SHP77 (cell line): Measurements from ENCODE around the gene KCNIP3.

ENCODE experiments used
- DNase-seq, 2 experiments: peaks; one replicate each; lab custom pipeline; 2025; lab: John Stamatoyannopoulos, UW

KCNIP3 gene

DNA sequence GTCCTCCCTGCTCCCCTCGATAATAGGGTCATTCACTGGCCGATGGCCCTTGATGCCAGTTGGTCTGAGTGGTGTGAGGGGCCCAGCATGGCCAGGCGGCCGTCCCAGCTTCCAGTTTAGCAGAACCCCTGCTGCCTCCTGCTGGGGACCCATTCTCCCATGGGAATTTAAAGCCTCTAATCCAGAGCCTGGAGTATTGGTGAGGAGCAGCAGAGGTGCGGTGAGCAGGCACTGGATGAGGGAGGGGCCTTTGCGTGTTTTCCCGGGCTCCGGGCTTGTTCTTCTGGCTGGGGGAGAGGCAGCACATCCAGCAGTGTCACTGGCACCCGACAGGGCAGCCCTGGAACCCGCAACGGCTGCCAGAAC, 17.4 kb downstream of the KCNIP3 start:
- DNase-seq = no peak

DNA sequence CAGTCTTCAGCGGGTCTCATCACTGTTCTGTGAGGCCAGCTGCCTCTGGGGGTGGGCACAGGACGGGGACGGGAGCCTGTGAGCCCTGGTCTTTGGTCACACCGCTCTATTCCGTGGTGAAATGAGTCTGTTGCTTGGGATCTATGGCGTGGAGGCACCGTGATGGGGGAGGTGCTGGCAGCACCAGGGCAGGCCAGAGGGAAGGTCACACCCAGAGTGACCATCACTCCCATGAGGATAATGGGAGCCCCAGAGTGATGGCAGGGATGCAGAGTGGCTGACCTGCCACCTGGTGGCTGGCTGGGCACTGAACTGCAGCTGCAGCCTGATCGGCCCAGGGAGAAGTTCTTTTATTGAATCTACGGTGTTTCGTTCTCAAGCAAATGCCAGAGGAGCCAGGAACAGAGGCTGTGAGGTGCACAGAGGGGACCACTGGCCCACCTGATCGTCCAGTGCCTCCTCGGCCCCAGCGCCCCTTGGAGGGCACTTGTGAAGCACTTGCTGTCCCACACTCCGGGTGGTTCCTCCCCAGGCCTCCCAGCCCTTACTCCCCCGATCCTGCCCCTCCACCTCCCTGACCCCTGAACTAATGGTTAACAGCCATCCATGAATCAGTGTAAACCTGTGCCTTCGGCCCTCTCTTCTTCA, 17.9 kb downstream of the KCNIP3 start:
- peak; percentile 27 to 57 for DNase-seq

DNA sequence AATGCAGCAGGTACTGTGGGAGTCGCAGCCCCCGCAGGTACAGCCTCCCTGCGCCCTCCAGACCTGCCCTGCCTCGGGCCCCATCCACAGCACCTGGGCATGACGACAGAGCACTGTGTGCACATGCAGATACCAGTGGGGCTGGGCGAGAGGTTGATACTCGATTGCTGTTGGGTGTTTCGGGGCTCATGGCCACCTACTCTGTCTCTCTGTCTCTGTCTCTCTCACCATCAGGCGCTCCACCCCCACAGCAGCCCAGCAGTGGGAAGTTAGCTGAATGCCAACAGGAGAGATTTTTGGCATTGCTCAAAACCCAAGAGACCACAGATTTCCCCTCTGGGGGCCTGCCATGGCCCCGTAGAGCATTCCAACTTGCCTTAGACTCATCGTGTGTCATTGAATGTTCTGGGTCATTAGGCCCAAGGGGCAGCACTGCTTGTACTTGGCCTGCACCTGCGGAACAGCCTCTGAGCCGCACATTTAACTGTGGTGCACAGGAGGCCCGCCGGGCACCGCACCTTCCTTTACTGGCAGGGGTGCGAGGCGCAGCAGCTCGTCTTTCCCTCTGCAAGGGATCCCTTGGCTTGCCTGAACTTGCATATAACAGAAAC, 18.8 kb downstream of the KCNIP3 start:
- DNase-seq = no peak

DNA sequence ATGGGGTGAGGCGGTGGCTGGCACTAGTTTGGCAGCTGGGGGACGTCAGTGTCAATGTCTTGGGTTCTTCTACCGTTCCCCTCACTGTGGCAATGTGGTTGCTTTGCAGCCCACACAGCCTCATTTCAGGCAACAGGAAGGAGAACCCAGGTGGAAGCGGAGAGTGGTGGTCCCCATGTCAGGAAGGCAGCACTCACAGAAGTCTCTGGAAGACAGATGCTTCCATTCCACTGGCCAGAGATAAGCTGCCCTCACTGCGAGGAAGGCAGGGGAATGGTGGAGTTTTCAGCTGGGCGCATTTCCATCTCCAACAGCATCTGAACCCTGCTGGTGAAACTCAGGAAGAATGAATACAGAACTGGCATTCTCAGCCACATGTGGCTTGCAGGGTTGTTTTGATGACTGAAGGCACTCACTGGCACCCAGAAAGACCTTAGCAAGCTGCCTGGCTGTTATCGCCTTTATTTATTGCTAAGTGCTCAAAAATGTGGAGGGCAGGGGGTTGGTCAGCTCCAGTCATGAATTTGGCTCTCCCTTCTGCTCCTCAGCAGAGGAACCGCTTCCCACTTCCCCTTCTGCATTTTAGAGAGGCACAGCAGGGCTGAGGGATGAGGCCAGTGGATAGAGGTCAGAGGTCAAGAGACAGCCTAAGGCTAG, 19.4 kb downstream of the KCNIP3 start:
- no peak for DNase-seq

DNA sequence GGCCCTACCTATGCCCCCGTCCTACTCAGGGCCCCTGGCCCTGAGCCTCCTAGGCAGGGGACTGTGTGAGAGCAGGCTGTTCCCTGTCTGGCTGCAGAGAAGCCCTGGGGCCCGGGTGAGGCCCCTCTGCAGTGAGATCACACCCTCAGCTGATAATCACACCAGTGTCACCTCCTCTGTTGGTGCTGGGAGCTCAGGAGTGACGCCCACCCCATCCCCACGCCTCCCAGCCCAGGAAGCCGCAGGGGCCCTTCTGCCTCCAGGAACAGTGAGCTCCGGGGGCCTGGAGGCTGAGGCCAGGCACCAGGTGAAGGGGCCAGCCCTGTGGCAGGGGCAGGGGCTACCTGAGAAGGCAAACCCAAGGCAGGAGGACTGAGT, 20.0 kb downstream of the KCNIP3 start:
- no peak for DNase-seq

DNA sequence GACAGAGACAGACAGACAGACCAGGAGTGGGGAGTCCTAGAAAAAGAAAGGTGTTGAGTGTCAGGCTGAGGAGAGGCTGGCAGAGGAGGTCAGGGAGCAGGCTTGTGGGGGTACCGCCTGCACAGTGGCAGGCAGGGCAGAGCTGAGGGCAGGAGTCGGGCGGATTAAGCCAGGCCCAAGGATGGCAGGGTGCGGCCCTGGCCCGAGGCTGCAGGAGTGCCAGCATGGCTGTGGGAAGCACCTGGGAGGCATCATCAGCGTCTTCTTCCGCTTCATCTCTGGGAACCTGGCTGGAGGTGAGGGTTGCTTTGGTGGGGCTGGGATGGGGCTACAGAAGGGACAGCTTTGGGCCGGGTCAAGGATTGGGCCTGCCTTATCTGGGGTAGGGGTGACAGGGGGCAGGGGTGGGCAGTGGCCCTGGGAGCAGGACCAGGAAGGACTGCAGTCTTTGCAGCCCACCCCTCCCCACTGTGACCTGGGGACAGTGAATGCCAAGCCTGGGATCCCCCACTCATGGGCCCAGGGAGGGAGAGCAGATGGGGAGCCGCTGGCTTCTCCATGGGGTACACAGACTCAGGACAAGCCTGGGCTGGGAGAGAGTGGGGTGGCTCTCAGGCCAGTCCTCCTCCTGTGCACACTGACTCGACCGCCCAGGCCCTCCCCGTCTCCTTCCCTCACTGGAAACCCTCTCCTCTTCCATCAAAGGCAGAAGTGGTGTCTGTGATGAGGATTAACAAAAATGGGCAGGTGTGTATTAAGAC, 20.7 kb downstream of the KCNIP3 start:
- DNase-seq = no peak

DNA sequence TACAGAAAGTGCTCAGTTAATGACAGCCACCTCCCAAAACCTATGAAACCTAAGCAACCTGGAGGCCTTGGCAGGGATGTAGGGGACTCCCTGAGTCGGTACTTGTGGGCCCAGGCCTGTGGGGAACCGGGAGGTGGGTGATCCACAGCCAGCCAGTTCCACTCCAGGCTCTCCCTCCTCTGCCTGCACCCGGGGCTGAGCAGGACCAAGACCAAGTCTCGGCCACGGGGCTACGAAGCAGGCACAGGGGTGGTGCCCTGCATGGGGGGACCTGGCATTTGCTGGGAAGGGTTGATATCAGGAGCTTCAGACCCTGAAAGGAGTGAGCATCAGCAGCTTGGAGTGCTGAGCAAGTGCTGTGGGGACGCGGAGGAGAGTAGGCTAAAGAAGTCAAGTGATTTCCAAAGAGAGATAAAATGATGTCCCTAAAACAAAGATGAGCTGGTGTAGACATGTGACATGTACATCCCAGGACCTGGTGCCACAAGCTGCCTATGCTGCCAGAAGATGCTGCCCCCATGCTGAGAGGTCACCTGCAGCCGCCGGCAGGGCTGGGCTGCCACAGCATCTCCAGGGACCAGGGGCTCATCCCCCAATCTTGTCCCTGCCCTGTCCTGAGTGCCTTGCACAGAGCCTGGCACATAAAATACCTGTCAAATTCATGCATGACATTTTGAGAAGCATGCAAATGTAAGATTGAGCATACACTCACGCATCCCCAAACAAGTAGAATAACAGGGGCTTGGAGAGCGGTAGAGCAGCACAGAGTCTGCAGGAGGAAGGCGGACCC, 21.5 kb downstream of the KCNIP3 start:
- DNase-seq = no peak

DNA sequence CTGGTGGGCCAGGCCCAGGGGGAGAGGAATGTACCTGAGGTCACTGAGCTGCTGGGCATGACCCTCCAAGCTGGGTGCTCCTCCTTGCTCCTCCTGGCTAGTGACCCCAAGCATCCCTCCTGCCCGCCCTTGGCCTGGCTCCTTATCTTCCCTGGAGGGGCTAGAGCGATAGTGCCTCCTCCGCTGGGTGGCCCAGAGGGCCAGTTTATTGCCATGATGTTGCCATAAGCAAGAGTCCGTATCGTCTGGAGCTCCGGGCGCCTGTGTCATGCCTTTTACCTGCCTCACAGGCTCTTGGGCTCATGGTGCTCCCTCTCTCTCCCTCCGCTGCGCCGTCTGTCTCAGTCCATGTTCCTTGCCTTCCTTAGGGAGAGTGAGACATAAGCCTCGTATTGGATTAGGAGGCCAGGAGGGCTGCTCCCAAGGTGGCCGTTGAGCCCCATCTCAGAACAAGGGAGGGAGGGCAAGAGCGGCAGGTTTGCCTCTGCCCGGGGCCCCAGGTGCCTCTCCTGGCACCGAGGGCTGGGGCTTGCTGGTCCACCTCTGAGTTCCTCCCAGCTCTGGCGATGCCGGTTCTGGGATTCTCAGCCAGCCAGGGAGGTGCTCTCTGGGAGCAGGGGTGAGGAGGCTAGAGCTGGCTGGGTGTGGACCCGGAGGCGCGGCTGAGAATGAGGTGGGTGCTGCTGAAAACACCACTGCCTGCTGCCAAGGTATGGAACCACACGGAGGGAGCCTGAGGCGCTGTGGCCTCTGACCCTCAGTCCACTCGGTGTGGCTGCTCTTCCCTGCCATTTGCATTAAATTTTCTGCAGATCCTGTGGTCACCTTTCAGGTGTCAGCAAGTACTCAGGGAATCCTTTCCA, 22.6 kb downstream of the KCNIP3 start:
- DNase-seq = no peak

DNA sequence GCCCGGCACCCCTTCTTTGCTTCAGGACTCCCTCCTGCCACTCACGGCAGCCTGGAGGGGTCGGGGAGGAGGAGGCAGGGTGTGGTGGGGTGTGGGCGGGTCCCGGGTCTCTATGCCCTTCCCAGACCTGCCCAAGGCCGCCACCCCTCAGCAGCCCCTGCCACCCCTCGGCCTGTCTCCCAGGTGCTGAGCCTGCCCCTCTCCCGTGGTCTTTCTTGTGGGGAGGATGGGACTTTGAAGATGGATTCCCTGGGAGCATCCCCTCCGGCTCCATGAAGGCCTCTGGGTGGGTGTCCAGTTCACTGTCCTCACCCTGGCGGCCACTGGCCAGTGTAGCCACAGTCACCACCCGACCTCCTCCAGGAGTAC, 23.2 kb downstream of the KCNIP3 start:
- DNase-seq = no peak

DNA sequence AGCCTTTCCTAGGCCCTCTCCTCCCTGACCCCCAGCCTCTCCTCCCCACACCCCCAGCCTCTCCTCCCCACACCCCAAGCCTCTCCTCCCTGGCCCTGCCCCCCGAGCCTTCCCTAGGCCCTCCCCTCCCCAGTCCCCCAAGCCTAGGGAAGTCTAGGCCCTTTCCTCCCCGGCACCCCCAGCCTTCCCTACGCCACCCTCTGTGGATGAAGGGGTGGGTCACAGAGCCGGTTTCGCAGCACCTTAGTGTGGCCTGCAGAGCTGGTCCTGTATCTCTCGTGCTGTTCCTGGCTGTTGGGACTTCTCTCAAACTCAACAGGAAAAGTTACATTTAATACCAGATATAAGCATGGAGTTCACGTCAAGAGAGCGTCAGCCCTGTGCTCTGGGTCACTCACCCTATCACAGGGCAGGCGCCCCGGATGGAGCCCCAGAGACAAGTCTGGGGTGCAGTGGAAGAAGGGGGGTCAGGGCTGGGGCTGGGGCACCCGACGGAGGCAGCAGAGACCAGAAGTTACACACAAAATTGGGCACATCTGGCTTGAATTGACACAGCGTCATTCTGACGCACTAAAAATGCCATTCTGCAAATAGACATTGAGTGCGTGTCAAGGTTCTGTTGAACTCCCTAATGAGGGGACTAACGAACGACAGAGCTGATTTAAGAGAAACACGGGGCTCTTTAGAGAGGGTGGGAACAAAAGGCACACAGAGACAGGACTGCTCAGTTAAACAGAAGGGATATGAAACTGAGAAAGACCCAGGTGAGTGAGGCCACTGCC, 24.0 kb downstream of the KCNIP3 start:
- DNase-seq = no peak

DNA sequence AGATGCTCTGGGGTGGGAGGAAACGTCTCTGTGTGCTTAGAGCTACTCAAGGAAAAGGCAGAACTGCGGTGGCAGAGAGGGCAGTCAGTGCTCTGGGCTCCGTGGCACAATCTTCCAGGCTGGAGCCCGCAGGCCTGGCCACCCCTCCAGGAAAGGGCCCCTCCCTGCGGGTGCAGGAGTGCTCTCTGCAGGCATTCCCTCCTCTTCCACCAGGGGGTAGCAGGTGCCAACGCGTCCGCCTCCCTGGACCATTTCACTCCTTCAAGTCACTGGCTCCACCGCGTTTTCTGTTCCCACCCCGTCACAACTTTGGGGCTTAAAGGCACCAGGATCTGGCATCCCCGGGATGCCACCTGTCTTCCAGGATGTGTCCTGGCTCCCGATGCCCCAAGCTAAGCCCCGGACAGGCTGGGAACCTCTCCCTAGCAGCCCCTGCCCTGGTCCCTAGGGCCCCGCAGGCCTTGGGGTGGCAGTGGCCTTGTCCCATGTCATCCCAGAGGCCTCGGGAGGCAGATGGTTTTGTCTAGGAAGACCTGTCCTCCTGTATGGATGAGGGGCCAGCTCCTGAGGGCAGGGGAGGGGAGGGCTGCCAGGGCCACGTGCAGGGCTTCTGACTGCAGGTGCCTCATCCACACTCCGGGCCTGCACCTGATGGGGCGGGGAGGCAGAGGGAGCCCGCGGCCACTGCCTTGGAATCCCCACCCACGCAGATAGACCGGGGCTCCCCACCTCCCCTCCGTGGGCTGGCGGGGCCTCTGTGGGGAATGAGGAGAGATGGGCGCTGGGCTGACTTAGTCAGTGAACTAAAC, 26.4 kb downstream of the KCNIP3 start:
- peak; percentile 44 to 67 for DNase-seq

DNA sequence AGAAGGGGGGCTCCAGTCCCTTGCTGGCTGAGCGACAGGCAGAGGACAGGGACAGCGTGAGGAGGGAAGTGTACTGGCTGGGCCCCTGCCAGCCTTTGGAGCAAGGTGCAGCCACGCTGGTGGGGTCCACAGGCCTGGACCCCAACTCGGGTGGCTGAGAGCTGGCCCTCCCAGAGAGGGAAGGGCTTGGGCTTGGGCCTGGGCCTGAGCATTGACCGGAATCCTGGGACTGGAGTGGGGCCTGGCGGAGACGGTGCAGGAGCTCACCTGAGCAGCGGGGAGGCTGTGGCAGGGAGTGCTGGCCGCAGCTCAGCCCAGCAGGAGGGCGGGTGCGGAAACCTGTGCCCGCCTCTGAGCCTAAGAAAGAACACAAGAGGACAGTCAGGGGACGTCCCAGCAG, 27.9 kb downstream of the KCNIP3 start:
- DNase-seq = no peak

DNA sequence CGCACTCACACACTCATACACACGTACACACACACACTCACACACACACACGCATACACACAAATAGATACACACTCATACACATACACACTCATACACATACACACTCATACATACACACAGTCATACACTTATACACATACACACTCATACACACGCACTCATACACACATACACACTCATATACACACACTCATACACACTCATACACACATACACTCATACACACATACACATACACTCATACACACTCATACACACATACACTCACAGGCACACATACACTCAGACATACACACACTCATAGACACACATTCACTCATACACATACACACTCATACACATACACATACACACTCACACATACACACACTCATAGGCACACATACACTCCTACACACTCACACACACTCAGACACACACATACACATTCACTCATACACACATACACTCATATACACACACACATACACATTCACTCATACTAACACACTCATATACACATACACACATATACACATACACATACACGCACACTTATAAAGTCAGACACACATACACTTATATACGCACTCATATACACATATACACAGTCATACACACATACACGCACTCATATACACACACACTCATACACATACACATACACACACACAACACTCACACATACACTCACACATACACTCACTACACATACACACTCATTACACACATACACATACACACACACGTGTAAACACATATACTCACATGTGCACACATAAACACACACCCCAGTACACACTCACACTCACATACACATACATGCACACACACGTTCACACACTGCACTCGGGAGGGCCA, 28.7 kb downstream of the KCNIP3 start:
- no peak for DNase-seq

DNA sequence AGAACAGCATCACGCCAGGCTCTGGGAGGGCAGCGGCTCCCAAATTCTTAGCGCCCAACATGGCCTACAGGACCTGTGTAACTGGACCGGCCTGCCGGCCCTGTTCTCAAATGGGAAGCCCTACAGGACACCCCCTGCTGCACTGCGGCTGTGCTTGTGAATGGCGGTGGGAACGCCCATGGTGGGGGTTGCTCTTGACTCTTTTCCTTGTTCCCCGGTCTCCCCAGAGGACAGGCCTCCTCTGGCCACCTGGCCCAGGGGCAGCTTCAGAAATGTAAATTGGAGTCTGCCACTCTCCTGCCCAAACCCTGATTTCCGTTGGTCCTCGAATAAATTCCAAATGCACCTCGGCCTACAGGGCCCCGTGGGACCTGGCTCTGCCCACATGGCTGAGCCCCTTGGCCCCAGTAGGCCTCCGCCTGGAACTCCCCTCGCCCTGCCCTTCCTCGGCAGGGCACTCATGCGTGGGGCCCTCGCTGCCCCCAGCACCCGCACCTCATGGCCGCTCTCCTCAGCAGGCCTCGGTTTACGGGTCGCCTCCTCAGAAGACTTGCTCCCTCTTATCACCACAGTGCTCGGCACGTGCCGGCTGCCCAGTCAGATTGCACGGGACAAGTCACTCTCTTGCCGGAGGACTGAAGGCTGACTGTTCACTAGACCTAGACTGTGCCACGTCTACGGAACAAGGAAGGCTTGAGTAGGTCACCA, 29.4 kb downstream of the KCNIP3 start:
- no peak for DNase-seq

DNA sequence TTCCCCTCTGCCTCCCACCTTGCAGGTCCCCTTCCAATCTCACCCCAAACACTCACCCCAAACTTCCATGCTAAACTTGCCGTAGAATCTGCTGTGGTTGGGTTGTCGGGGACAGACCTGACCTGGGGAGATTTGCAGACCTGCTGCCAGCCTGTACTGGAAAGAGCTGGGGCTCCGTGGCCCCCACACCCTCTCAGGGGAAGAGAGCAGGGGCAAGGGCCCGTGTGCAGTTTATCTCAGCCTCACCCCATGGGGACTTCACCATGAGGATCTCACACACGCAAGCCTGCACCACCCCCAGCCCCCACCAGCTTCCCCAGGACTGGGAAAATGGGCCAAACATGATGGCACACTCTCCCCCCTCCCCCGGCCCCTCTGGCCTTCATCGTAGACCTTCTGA, 30.7 kb downstream of the KCNIP3 start:
- DNase-seq = no peak

DNA sequence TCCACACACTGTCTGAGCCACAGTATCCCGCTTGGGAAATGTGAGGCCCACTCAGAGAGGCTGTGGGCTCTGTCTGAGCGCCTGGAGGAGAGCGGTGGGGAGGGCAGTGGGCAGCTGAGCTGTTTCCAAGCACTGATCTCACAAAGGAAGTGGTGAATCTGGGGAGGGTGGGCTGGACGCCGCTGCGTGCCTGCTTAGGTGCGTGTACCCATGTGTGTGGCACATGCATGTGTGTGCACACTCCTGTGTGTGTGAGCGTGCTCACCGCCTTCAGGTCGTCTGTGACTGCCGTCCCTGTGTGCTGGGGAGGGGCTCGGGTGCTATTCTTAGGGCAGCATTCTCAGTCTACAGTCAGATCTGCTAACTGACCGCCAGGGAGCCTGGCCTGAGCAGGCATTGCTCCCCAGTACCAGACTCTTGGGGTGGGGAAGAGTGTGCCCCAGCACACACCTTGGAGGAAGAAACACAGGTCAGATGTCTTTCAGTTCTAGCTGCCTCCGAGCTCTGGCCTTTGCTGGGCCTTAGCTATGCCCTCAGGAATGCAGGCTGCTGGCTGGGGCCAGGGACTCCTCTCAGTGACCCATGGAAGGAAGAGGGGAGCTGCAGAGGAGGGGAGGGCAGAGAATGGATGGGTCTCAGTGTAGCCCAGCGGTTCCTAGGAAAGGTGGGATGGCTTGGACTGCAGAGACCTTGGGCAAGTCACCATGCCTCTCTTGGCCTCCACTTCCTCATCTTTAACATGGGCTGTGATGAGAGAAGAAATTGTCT, 31.4 kb downstream of the KCNIP3 start:
- no peak for DNase-seq

DNA sequence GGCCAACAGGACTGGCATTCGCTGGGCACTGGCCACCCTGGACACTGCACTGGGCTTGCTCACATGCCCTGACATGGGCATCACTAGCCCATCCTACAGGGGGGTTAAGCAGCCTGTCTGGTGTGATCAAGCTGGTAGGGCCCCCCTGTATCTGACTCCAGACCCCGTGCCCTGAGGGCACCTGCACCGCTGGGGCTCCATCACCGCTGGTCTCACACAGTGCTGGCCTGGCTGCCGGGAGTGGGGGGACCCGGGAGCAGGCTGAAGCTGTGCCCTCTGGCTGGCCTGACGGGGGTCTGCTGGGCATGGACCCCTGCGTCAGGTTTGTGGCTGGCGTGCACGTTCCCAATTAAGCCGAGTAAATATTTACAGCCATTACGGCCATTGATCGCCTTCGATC, 32.3 kb downstream of the KCNIP3 start:
- no peak for DNase-seq
